ENCODE measurements around the gene SPAG9. TPM values are rescaled to one million over a fixed set of nuclear protein-coding genes. Genes with fewer than 3 reads are reported as not detected.
"Not testable (repeated sequence)": the region's sequence is repeated elsewhere in the genome, so short reads cannot be mapped to it uniquely, and the experiment has no call there.

The SPAG9 gene
- total and polyA plus RNA-seq, 3 experiments from 2014 or later: 10.5 to 43.0 (median 40.6) TPM

DNA sequence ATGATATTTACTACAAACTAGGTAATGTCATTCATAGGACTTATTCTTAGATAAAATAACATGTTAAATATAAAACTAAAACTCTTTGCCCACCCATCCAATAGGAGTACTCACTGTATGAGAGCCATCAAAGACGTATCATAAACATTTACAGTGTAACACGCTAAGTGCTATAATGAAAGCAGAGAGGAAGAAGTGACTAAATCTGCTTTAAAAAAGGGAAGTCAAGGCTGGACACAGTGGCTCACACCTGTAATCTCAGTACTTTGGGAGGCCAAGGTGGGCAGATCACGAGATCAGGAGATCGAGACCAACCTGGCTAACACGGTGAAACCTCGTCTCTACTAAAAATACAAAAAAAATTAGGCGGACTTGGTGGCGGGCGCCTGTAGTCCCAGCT lies 32.4 kb downstream of the SPAG9 start:
- H3K36me3 Mint-ChIP-seq: peaks cover 0 to 12% (median 0%) of the 10 kb centered on the region in 3 donors
- H3K27me3 ChIP-seq (ENCODE audit: insufficient read depth, low read length, poor library complexity, severe bottlenecking): no peaks in the 10 kb centered on the region
- ChIA-PET POLR2A (no interaction called here), CTCF (no interaction called here)
- no peaks in the 10 kb centered on the region for H3K9me3 ChIP-seq (ENCODE audit: low read length)
- no peak overlapping the region for H3K27ac ChIP-seq (ENCODE audit: low read depth, low read length)
- peaks cover 17 to 35% (median 30%) of the 10 kb centered on the region in 3 donors for H3K4me1 Mint-ChIP-seq
- H3K27me3 Mint-ChIP-seq: no peaks in the 10 kb centered on the region
- no peak overlapping the region for H3K27ac Mint-ChIP-seq
- H3K4me1 ChIP-seq (ENCODE audit: insufficient read depth, low read length): no peaks in the 10 kb centered on the region
- H3K4me3 Mint-ChIP-seq: no peak overlapping the region
- no peak for DNase-seq
- no peaks in the 10 kb centered on the region for H3K9me3 Mint-ChIP-seq
- H3K36me3 ChIP-seq (ENCODE audit: insufficient read depth, low read length): no peaks in the 10 kb centered on the region
- no peak overlapping the region for H3K4me3 ChIP-seq (ENCODE audit: low read length)

DNA sequence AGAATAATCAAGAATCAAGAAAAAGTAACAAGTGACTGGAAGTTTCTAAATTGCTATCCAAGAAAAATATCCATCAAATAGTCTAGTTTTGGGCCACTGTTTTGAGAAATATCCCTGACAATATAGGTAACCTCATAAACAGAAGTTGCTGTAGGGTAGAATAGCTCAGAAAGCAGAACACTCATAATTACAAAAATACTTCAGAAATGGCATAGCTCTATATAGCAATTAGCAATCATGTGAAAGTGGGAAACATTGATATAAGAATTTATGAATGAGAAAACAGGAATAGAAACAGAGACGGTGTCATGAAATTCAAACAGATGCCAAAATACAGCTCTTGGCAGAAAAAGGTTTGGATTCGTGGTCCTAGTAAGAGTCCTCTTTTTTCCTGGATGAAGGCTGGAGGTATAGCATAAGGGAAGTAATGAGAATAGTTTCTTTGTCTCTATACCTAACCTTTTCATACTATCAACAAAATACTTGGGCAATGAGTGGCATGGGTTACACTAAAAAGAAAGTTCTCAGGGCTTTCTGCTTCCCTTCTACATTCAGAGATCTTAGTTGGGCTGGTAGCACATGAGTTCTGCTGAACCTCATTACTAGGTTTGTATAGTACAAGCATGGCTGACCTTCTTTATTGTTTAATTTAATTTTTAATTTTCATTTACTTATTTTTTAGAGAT lies 33.5 kb downstream of the SPAG9 start:
- H3K36me3 ChIP-seq (ENCODE audit: insufficient read depth, low read length): no peaks in the 10 kb centered on the region
- no peak overlapping the region for H3K27ac Mint-ChIP-seq
- H3K27me3 ChIP-seq (ENCODE audit: insufficient read depth, low read length, poor library complexity, severe bottlenecking): no peaks in the 10 kb centered on the region
- no peaks in the 10 kb centered on the region for H3K9me3 Mint-ChIP-seq
- peaks cover 17 to 36% (median 34%) of the 10 kb centered on the region in 3 donors for H3K4me1 Mint-ChIP-seq
- ChIA-PET CTCF (interaction anchor here (1.4 kb wide), 1 partner anchor 40 kb away, joined by 3 read pairs; no protein-coding TSS in a partner anchor), POLR2A (no interaction called here)
- H3K9me3 ChIP-seq (ENCODE audit: low read length): no peaks in the 10 kb centered on the region
- no peak overlapping the region for H3K4me3 ChIP-seq (ENCODE audit: low read length)
- no peaks in the 10 kb centered on the region for H3K4me1 ChIP-seq (ENCODE audit: insufficient read depth, low read length)
- no peak overlapping the region for H3K27ac ChIP-seq (ENCODE audit: low read depth, low read length)
- H3K27me3 Mint-ChIP-seq: no peaks in the 10 kb centered on the region
- peaks cover 0 to 13% (median 2%) of the 10 kb centered on the region in 3 donors for H3K36me3 Mint-ChIP-seq
- no peak overlapping the region for H3K4me3 Mint-ChIP-seq
- DNase-seq: no peak

DNA sequence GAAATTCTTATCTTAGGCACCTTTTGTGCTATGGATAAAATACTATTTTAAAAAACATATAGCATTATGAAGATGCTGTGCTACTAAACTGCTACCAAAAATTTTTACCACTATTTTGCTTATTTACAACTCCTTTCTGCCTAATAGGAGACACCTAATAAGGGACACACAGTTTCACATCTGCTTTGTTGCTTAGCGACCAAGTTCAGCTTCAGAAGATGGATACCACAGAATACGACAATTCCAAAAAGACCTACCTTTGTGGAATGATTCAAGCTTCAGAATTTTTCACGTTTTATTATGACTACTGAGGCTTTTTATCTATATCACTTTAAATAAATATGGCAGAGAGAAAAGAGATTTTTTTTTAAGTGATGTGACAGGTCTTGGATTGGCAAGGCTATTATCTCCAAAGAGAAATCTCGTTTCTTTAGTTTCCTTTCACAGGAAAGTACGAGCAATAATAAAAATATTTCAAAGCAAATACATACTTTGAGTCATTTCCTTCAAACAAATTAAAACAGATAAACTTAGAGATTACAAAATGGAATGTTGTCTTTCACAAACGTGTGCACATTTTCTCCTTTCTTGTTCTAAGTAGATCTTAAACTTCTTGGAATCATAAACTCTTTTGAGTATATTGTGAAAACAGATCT lies 35.4 kb downstream of the SPAG9 start:
- H3K4me1 ChIP-seq (ENCODE audit: insufficient read depth, low read length): no peaks in the 10 kb centered on the region
- no peaks in the 10 kb centered on the region for H3K27me3 ChIP-seq (ENCODE audit: insufficient read depth, low read length, poor library complexity, severe bottlenecking)
- Mint-ChIP-seq H3K9me3 (no peaks in the 10 kb centered on the region), H3K27me3 (no peaks in the 10 kb centered on the region), H3K27ac (no peak overlapping the region), H3K4me3 (no peak overlapping the region), H3K36me3 (peaks cover 0 to 10% (median 3%) of the 10 kb centered on the region in 3 donors), H3K4me1 (peaks cover 18 to 42% (median 29%) of the 10 kb centered on the region in 3 donors)
- H3K36me3 ChIP-seq (ENCODE audit: insufficient read depth, low read length): no peaks in the 10 kb centered on the region
- no peak overlapping the region for H3K27ac ChIP-seq (ENCODE audit: low read depth, low read length)
- DNase-seq: no peak
- ChIA-PET CTCF (no interaction called here), POLR2A (interaction anchor here (0.5 kb wide), 1 partner anchor 16 kb away, joined by 3 read pairs; no protein-coding TSS in a partner anchor)
- H3K4me3 ChIP-seq (ENCODE audit: low read length): no peak overlapping the region
- H3K9me3 ChIP-seq (ENCODE audit: low read length): no peaks in the 10 kb centered on the region

DNA sequence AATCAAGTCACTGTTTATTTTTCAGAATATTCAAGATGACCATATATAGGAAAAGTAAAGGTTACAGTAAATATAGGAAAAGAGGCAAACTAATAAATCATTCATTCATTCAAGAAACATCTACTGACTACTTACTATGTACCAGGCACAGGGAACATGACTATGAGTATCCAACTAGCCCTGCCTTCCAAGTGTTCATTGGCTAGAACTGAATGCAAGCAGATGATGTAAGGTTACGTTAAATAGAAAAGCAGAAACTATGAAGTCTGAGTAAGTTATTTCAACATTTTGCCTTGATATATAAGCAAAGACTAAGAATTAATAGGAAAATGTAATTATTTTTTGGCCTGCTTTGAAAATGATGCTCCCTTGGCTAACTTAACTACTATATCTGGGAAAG lies 36.7 kb downstream of the SPAG9 start:
- Mint-ChIP-seq H3K27me3 (no peaks in the 10 kb centered on the region), H3K9me3 (no peaks in the 10 kb centered on the region), H3K4me3 (peak overlapping the region in 1 of 7 donors; percentile 44), H3K36me3 (peaks cover 0 to 20% (median 4%) of the 10 kb centered on the region in 3 donors), H3K27ac (peak overlapping the region in 1 of 8 donors; percentile 10), H3K4me1 (peaks cover 19 to 38% (median 29%) of the 10 kb centered on the region in 3 donors)
- H3K36me3 ChIP-seq (ENCODE audit: insufficient read depth, low read length): peaks cover 3% of the 10 kb centered on the region
- H3K9me3 ChIP-seq (ENCODE audit: low read length): no peaks in the 10 kb centered on the region
- H3K27ac ChIP-seq (ENCODE audit: low read depth, low read length): no peak overlapping the region
- CTCF ChIA-PET: no interaction called here
- POLR2A ChIA-PET: no interaction called here
- no peaks in the 10 kb centered on the region for H3K27me3 ChIP-seq (ENCODE audit: insufficient read depth, low read length, poor library complexity, severe bottlenecking)
- DNase-seq: no peak
- no peak overlapping the region for H3K4me3 ChIP-seq (ENCODE audit: low read length)
- H3K4me1 ChIP-seq (ENCODE audit: insufficient read depth, low read length): no peaks in the 10 kb centered on the region

DNA sequence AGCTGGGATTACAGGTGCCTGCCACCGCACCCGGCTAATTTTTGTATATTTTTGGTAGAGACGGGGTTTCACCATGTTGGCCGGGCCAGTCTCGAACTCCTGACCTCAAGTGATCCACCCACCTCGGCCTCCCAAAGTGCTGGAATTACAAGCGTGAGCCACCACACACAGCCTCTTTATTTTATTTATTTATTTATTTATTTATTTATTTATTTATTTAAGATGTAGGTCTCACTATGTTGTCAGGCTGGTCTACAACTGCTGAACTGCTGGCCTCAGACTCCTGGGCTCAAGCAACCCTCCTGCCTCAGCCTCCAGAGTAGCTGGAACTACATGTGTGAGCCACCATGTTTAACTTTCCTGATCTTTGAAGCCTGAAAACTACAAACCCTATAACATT lies 37.3 kb downstream of the SPAG9 start:
- DNase-seq; H3K27ac Mint-ChIP-seq; H3K4me3 Mint-ChIP-seq; H3K9me3 ChIP-seq (ENCODE audit: low read length); H3K27ac ChIP-seq (ENCODE audit: low read depth, low read length); H3K4me3 ChIP-seq (ENCODE audit: low read length); H3K4me1 ChIP-seq (ENCODE audit: insufficient read depth, low read length); CTCF ChIA-PET; H3K27me3 Mint-ChIP-seq; H3K36me3 ChIP-seq (ENCODE audit: insufficient read depth, low read length); H3K27me3 ChIP-seq (ENCODE audit: insufficient read depth, low read length, poor library complexity, severe bottlenecking); H3K9me3 Mint-ChIP-seq: not testable (repeated sequence)
- POLR2A ChIA-PET: interaction anchor here (0.6 kb wide), 1 partner anchor 10 kb away, joined by 6 read pairs; no protein-coding TSS in a partner anchor
- Mint-ChIP-seq H3K36me3 (peaks cover 0 to 25% (median 6%) of the 10 kb centered on the region in 3 donors), H3K4me1 (peaks cover 19 to 38% (median 28%) of the 10 kb centered on the region in 3 donors)

DNA sequence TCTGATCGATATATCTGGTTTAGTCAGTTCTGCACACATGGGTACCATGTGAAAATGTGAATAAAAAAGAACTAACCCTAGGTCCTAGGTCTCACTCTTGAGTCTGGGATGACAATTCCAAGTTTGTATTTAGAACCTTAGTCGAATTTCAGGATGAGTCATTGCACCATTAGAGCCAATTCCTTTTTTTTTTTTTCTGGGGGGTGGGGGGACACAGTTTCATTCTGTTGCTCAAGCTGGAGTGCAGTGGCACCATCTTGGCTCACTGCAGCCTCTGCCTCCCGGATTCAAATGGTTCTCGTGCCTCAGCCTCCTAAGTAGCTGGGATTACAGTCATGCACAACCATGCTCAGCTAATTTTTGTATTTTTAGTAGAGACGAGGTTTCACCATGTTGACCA lies 41.6 kb downstream of the SPAG9 start:
- no peak overlapping the region for H3K4me3 ChIP-seq (ENCODE audit: low read length)
- peaks cover 16 to 18% (median 18%) of the 10 kb centered on the region in 3 donors for H3K4me1 Mint-ChIP-seq
- peaks cover 14% of the 10 kb centered on the region for H3K36me3 ChIP-seq (ENCODE audit: insufficient read depth, low read length)

DNA sequence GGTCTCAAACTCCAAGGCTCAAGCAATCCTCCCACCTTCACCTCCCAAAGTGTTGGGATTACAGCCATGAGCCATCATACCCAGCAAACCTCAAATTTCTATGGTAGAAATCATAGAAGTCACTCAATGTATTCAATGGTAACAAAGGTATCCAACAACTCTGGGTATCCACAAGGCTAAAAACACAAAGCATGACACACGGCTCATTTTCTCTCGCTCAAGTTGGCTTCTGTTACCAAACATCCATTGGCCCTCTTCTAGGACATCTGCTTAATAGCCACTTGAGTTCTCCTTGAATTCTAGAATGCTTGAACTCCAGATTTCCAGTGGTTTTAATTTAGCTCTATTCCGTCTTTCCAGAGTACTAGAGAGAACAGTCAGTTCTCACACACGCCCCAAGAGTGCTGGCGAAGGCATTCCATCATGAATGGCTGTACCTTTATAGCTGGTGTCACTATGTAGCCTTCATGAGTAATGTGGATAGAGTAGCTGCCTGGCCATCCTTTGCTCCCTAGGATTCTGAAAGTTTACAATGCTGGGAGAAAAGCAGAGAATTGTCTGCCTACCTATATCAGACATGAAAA lies 42.6 kb downstream of the SPAG9 start:
- POLR2A ChIA-PET: no interaction called here
- H3K27ac ChIP-seq (ENCODE audit: low read depth, low read length): no peak overlapping the region
- peaks cover 13 to 18% (median 14%) of the 10 kb centered on the region in 3 donors for H3K4me1 Mint-ChIP-seq

More for the DNA sequence above, 41.6 kb downstream of the SPAG9 start:
- H3K4me3 Mint-ChIP-seq: no peak overlapping the region
- Histone ChIP-seq H3K27ac (ENCODE audit: low read depth, low read length) (no peak overlapping the region), H3K27me3 (ENCODE audit: insufficient read depth, low read length, poor library complexity, severe bottlenecking) (no peaks in the 10 kb centered on the region), H3K4me1 (ENCODE audit: insufficient read depth, low read length) (no peaks in the 10 kb centered on the region), H3K9me3 (ENCODE audit: low read length) (no peaks in the 10 kb centered on the region)
- ChIA-PET POLR2A (no interaction called here), CTCF (no interaction called here)
- no peak for DNase-seq
- no peaks in the 10 kb centered on the region for H3K9me3 Mint-ChIP-seq
- H3K27ac Mint-ChIP-seq: no peak overlapping the region
- no peaks in the 10 kb centered on the region for H3K27me3 Mint-ChIP-seq
- peaks cover 7 to 51% (median 14%) of the 10 kb centered on the region in 3 donors for H3K36me3 Mint-ChIP-seq

DNA sequence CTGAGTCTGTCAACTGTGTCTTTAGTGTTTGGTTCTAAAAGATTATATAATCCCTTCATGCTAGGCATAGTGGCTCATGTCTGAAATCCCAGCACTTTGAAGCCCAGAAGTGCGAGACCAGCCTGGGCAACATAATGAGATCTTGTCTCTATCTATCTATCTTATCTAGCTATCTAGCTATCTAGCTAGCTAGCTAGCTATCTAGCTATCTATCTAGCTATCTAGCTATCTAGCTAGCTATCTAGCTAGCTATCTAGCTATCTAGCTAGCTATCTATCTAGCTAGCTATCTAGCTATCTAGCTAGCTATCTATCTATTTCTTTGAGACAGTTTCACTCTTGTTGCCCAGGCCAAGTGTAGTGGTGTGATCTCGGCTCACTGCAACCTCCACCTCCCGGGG lies 43.8 kb downstream of the SPAG9 start:
- no peak overlapping the region for H3K27ac ChIP-seq (ENCODE audit: low read depth, low read length)
- no peak overlapping the region for H3K27ac Mint-ChIP-seq
- peaks cover 8 to 14% (median 11%) of the 10 kb centered on the region in 3 donors for H3K4me1 Mint-ChIP-seq
- ChIA-PET POLR2A (no interaction called here), CTCF (interaction anchor here (1.0 kb wide), 1 partner anchor 75 kb away, joined by 3 read pairs; no protein-coding TSS in a partner anchor)
- no peak for DNase-seq
- H3K4me3 ChIP-seq (ENCODE audit: low read length): no peak overlapping the region
- no peaks in the 10 kb centered on the region for H3K27me3 Mint-ChIP-seq
- peaks cover 7 to 48% (median 11%) of the 10 kb centered on the region in 3 donors for H3K36me3 Mint-ChIP-seq
- no peaks in the 10 kb centered on the region for H3K9me3 Mint-ChIP-seq
- no peak overlapping the region for H3K4me3 Mint-ChIP-seq
- H3K4me1 ChIP-seq (ENCODE audit: insufficient read depth, low read length): no peaks in the 10 kb centered on the region
- H3K36me3 ChIP-seq (ENCODE audit: insufficient read depth, low read length): peaks cover 14% of the 10 kb centered on the region
- H3K27me3 ChIP-seq (ENCODE audit: insufficient read depth, low read length, poor library complexity, severe bottlenecking): no peaks in the 10 kb centered on the region
- no peaks in the 10 kb centered on the region for H3K9me3 ChIP-seq (ENCODE audit: low read length)

More for the DNA sequence above, 42.6 kb downstream of the SPAG9 start:
- H3K4me3 ChIP-seq (ENCODE audit: low read length): no peak overlapping the region
- H3K4me3 Mint-ChIP-seq: no peak overlapping the region
- H3K36me3 Mint-ChIP-seq: peaks cover 7 to 51% (median 14%) of the 10 kb centered on the region in 3 donors
- no peaks in the 10 kb centered on the region for H3K4me1 ChIP-seq (ENCODE audit: insufficient read depth, low read length)
- H3K27ac Mint-ChIP-seq: peak overlapping the region in 1 of 8 donors; percentile 11
- H3K9me3 Mint-ChIP-seq: no peaks in the 10 kb centered on the region
- CTCF ChIA-PET: interaction anchor here (1.2 kb wide), 1 partner anchor 183 kb away, joined by 3 read pairs; the partner anchor contains the start of gene UTP18
- H3K27me3 ChIP-seq (ENCODE audit: insufficient read depth, low read length, poor library complexity, severe bottlenecking): no peaks in the 10 kb centered on the region
- peaks cover 14% of the 10 kb centered on the region for H3K36me3 ChIP-seq (ENCODE audit: insufficient read depth, low read length)
- DNase-seq: no peak
- H3K27me3 Mint-ChIP-seq: no peaks in the 10 kb centered on the region
- H3K9me3 ChIP-seq (ENCODE audit: low read length): no peaks in the 10 kb centered on the region
